Right renal cortex interstitium (tissue), 3 donors: ENCODE measurements around the gene MTF1. TPM values are rescaled to one million over a fixed set of nuclear protein-coding genes. Genes with fewer than 3 reads are reported as not detected.

Experiments
- DNase-seq, 3 donors: peaks; one replicate each; pipeline ENCODE4 v3.0.0-alpha.2; 2013; ENCODE audit warnings: low read depth in 3 of 3, low spot score in 2 of 3
- polyA plus RNA-seq, 3 donors: library from polyadenylated mRNA; unstranded; fragments of 120-200 nt; gene quantifications; one replicate each; pipeline ENCODE4 v1.2.1, GENCODE V29; 2013; ENCODE audit not compliant: insufficient read length in 3 of 3

MTF1 gene
- polyA plus RNA-seq, 3 donors = 8.5 to 9.7 (median 8.8) TPM

DNA sequence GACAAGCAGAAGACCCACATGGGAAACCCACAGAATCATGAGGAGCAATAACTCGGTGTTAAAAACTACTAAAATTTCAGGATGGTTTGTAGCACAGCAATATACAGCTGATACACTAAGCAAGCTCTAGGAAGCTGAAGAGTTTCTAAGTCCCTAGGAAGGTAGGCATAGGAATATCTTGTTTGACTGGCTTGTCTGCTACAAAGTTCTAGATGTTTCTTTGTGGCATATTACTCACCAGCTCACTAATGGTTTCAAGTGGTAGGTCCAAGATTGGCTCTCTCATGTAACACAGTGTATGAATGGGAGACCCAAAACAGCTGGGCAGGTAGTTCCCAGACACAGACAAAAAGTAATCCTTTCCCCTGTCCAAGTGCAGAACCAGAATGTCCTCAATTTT lies 13.3 kb upstream of the MTF1 start:
- no peak for DNase-seq

DNA sequence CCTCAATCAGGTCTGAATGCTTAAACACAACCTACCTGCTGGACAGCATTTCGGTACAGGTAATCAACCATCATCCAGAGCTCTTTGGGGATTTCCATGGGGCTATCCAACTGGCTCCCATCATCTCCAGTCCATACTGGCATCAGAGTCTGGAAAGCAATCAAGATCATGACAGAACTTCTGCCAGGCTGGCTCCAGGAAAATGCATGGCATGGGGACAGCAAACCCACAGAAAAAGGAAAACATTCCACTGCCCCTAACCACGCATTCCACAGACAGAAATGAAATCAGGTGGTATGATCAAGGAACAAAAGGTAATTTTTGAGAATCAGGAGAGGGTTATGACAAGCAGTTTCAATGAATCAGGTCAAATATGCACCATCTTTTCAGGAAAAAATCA lies 9.1 kb upstream of the MTF1 start:
- no peak for DNase-seq

DNA sequence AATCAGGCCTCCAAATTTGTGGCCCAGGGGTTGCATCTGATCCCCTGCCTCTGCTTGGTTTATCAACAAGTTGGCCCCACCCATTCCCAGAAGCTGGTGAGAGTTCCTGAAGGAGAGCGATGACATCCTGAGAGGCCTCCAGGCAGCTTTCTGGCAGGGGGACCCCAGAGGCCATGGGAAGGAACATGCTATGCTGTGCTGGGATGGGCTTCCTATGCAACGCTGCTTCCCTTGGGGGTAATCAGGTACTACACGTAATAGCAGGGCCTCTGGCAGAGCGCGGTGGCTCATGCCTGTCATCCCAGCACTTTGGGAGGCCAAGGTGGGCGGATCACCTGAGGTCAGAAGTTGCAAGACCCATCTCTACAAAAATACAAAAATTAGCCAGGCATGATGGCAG lies 8.4 kb upstream of the MTF1 start:
- no peak for DNase-seq

DNA sequence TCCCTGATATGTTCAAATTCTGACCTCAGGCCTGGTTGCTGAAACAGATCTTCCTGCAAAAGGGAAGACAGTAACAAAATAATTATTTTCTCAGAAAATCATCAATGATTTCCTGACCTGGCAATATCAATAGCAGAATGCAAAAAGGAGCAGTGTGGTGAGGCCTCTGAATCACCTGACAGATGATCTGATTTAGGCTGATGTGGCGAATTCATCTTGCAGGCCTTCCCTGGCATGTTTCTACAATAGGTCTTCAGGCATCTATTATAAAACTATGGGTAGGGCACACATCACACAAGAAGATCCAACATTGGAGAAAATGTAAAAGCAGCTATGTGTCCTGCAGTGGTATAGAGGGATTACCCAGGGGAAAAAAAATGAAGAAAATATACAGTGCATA lies 7.1 kb upstream of the MTF1 start:
- no peak for DNase-seq

DNA sequence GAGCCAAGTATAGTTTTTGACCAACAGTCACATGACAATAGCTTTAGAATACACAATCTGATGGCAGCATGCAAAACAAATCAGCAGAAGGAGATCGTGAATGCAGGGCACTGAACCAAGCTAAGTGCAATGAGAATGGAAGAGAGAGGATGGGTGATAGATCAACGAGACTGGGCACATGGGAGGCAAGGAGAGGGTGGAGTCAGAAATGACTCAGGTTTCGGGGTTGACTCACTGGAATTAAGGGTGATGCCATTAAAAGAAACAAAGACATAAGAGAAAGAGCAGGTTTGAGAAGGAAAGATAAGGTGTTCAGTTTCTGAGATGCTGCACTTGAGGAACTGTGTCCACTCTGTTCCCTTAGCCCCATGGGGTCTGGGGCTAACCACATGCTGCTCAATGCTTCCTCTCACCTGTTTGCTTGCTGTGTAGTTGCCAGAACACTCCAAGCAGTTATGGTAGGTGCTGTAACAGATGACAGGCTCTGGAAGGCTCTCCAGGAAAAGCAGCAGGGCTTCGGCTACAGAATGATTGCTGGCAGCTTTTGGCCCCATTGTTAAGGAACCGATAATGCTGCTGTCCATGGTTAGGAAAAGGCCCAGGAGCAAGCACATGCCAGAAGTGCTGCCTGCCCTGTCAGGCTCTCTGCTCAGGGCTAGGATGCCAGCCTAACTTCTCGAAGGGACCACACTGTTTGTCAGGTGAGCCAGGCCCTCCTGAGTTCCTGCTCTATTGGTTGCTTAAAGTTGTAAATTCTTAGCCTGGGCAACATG lies 6.1 kb upstream of the MTF1 start:
- no peak for DNase-seq

DNA sequence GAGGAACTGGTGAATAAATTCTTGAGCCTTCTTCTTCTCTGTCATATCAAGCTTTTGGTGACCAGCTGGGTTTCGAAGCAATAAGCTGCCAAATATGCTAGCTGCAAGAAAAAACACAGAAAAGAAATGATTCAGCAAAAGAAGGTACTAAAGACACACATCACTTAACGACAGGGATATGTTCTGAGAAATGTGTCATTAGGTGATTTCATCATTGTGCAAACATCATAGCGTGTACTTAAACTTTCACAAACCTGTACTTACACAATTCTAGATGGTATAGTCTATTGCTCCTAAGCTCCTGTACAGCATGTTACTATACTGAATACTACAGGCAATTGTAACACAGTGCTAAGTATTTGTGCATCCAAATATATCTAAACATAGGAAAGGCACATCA lies 2.9 kb upstream of the MTF1 start:
- no peak for DNase-seq

DNA sequence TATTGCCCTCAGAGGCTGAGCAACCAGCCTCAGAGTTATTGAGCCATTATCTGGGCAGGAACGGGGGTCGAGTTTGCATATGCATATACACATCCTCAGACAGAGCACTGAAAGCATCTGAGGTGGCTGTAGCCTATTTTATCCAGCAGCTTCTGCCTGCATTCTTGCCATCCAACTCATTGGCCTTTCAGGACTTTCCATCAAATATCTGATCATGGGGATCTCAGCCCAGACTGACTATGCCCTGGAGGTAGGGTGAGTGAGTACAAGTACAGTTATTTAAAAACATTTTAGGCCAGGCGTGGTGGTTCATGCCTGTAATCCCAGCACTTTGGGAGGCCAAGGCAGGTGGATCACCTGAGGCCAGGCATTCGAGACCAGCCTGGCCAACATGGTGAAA lies 1.8 kb upstream of the MTF1 start:
- DNase-seq = no peak

DNA sequence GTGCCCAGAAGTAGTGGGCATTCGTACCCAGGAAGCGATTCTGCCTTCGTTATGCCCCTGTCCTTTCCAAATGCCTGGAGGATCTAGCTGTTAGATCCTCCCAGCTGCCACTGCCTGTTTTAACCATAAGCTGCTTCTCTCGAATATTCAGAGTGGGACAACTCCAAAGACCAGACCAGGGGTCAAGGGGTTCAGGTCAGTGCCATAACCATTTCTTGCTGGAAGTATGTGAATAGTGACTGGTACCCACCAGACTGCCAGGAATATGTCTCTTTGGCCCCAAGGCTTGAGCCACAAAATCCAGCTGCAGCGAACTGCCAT lies 914 bp upstream of the MTF1 start:
- no peak for DNase-seq

DNA sequence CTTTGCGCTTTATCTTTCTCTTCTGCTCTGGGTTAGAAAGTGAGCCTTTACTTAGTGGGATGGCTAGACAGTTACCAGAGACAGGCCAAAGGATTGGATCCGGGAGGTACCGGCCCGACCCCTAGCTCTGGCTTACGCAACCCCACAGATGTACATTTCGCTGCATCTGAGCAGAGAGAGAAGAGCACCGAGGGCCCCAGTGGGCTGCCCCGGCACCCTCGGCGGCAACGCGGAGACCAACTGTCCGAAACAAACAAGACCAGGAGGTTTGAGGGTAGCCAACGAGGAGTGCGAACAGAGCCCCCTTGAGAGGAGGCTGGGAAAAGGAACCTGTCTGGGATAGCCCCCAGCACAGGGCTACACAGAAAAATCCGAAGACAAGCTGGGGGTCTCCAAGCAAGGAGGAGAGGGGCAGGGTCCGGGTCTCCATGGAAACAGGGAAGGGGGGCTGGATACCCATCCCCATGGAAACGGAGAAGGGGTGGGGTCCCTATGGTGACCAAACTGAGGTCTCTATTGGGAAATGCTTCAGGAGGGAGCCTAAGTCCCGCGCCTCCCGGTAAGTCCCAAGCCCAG lies 373 bp downstream of the MTF1 start:
- DNase-seq = no peak

DNA sequence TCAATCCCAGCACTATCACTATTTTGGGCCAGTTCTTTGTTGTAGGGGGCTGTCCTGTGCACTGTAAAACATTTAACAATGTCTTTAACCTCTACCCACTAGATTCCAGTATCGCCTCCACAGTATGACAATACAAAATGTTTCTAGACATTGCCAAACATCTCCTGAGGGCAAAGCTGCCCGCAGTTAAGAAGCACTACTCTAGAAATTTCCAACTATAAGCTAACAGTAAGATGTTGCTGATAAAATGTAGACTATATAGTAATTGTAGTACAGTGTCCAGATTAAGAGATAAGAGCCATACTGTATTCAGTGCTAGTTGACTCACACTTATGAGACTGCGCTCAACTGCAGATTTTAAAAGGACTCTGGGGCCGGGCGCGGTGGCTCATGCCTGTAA lies 5.0 kb downstream of the MTF1 start:
- no peak for DNase-seq

DNA sequence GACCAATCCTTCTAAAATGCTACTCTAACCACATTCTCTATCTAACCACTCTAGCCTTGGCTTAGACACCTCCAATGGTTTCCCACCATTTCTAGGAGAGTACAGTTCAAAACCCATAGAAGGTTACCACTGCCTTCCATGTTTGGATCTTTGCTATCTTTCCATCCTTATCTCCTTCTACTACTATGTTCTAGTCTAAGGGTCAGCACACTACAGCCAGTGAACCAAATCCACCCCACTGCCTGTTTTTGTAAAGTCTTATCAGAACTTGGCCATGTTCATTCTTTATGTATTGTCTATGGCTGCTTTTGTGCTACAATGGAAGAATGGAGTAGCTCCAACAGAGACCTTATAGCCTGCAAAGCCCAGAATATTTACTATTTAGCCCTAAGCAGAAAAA lies 6.2 kb downstream of the MTF1 start:
- DNase-seq = no peak

DNA sequence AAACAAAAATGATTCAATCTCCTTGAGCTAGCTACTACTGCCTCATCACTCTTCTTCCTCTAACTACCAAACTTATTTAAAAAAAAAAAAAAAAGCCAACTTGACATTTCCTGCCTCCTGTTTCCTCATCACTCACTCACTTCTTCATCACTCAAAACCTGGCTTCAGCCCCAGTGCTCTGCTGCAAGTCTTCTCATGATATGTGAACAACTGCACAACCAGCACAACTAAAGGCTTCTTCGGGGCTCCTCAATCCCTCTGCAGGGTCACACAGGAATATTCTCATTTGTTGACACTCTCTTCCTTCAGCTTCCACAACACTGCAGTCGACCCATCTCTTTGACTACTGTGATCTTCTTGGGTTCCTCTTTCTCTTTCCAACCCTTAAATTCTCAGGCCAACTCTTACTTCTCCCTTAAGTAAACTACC lies 7.6 kb downstream of the MTF1 start:
- no peak for DNase-seq

DNA sequence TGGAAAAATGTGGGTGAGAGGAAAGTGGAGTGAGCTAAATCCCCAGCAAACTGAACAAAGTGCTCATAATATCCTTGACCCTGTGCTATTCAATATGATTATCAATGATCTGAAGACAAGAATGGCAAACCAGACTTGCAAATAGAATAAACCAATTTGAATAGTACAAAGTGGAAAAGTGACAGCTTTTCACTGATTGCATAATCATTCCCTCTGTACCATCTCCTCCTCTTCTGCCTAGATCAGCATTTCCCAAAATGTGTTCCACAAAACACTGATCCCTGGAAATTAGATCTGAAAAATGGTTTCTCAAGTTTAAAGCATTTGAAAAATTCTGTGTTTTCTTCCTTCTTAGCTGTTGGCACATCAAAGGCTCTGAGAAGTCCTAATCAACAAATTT lies 8.1 kb downstream of the MTF1 start:
- DNase-seq = no peak

DNA sequence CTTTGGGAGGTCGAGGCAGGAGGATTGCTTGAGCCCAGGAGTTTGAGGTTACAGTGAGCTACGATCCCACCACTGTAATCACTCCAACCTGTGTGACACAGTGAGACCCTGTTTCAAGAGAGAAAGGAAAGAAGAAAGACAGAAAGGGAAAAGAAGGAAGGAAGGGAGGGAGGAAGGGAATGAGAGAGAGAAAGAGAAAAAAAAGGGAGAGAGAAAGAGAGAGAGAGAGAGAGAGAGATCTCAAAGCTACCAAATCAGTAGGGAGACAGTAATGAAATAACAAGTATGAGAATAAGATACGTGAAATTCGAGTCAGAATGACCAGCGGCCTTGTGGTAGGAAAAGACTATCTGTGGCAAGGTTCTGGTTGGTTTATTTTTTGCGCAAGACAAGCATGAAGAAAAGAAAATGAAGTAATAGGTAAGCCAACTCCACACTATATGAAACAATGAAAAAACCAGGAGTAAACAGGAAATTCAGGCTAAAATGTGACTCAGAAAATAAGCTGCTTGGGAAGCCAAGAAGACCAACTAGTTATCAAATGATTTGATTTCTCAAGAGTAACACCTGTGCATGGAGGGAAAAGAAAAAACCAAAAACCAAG lies 8.9 kb downstream of the MTF1 start:
- no peak for DNase-seq

DNA sequence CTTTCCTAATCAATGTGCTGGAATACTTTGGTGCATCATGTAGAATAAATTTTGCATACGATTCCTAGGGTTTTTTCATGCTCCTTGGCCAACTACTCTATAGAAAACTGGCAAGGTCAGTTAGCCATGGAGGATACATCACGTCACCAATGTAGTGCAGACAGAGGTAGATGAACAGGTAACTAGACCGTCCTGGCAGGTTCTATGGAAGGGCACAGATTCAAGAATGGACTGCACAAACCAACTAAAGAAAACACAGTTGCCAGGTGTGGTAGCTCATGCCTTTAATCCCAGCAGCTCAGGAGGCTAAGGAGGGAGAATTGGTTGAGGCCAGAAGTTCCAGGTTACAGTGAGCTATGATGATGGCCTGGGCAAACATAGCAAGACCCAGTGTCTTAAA lies 9.9 kb downstream of the MTF1 start:
- DNase-seq = no peak

DNA sequence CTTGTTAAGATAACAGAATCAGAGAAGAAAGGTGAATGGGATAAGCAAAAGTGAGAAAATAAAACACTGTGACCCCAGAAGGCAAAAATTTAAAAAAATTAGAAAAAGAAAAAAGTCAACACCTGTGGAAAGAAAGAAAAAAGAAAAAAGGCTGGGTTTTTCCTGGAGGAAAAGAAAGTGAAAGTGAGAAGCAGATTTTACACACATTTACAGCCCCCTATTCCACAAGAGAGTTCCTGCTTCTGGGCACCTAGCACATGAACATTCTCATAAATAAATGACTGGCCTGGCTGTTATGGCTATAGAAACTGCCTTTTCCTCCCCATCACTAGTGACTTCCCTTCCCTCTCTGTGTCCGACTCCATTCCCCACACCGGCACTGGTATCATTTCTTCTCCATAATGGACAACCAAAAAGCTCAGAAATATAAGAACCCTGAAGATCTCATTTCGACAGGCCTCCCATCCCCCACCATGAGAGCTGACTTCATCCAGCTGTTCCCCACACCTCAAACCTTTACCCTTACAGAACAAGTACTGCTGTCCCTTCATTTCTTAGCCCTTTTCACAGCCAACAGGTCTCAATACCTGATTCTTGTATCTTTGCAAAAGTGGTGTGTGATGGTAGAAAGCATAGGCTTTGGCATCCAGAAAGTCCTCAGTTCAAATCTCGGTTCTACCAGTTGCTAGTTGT lies 12.6 kb downstream of the MTF1 start:
- DNase-seq = no peak

DNA sequence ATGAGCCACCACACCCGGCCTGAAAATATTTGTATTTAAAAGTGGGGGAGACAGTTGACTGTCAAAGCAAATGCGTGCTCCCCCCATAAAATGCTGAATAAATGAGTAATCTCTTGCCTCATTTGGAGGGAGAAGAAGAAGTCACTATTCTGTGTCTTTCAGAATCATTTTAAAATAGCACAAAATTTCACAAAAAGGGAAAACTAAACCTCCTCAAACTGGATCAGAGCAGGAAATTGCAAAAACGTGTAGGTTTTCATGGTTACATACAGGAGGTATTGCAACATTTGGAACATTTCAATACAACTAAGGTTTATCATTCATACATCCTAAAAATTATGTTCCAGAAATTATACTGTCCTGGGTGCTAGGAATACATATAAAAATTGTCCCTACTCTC lies 13.6 kb downstream of the MTF1 start:
- DNase-seq = no peak

DNA sequence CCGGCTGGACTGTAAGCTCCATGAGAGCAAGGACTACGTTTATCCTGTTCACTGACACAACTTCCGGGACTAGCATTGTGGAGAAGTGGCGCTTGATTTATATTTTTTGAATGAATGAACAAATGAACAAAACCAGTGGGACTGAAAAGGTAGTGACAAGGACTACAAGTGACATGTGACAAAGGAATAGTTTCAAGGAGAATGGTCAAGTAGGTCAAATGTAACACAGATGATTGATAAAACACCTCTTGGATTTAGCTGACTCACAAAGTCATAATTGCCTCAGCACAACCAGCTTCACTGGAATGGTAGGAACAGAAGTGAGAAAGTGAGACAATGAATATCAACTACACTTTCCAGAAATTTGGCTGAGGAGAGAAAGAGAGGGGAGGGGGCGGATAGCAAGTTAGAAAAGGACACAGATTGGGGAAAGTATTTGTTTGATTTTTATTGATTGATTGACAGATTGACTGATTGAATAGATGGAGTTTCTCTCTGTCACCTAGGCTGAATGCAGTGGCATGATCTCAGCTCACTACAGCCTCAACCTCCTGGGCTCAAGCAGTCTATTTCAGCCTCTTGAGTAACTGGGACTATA lies 14.2 kb downstream of the MTF1 start:
- DNase-seq = no peak

DNA sequence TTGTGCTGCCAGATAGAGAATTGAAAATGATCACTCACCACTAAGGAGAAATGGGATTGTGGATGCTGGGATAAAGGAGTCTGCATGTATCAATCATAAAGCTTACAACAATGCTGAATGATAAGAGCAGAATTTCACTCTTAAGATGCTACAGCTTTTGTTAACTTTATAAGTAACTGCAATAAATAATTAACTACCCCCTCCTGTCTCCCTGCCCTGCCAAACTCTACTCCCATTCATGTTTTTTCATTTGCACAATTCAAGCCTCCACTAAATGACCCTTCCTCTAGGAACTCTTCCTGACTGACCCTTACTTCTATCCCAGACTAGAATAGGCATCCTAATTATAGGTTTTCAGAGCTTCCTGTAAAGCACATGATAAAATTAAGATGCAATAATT lies 14.9 kb downstream of the MTF1 start:
- no peak for DNase-seq

DNA sequence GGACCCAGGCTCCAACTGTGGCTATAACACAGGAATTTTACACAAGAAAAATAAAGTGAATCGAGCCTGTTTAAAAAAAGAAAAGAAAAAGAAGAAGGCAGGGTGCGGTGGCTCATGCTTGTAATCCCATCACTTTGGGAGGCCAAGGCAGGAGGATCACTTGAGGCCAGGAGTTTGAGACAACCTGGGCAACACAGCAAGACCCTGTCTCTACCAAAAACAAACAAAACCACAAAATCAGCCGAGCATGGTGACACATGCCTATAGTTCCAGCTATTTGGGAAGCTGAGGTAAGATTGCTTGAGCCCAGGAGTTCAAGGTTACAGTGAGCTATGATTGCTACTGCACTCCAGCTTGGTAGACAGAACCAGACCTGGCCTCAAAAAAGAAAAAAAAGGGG lies 17.7 kb downstream of the MTF1 start:
- DNase-seq = no peak

DNA sequence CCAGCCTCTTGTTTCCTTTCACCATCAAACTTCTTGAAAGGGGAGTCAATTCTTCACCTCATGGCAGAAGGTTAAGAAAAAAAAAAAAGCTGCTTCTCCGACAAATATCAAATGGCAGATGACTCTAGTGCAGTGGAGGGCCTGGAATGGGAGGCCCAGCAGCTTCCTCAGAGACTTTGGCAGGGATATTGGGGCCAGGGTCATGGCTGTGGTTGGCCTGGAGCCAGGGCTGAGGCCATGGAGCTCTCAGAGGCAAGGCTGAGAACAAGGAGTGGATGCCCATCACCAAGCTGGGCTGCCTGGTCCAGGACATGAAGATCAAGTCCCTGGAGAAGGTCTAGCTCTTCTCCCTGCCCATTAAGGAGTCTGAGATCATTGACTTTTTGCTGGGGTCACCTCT lies 18.7 kb downstream of the MTF1 start:
- no peak for DNase-seq

DNA sequence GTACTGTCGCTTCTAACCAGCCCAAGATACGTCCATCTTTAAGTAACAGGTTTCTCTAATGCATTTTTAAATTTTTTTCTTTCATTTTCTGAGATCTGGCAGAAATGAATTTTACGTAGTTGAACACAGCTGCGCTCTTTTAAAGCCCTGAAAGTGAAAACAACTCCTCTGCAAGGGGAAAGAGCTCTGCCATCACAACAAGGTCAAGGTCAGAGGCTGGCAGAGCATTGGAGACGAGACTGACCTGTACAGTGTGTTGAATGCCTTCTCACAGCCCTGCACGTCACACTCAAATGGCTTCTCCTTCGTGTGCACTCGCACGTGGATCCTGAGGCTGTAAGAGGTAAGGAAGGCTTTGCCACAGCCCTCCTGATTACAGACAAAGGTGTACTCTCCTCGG lies 19.7 kb downstream of the MTF1 start:
- DNase-seq = no peak
